GM19463 (cell line): Measurements from ENCODE around the gene LOXL1.

Experiments used
- ATAC-seq: cut with Tn5 transposase; IDR thresholded peaks from one replicate; pipeline ENCODE4 v1.9.1; 2021; ENCODE audit warnings: mild to moderate bottlenecking, moderate library complexity; ENCODE audit not compliant: unreplicated experiment

Gene LOXL1

DNA sequence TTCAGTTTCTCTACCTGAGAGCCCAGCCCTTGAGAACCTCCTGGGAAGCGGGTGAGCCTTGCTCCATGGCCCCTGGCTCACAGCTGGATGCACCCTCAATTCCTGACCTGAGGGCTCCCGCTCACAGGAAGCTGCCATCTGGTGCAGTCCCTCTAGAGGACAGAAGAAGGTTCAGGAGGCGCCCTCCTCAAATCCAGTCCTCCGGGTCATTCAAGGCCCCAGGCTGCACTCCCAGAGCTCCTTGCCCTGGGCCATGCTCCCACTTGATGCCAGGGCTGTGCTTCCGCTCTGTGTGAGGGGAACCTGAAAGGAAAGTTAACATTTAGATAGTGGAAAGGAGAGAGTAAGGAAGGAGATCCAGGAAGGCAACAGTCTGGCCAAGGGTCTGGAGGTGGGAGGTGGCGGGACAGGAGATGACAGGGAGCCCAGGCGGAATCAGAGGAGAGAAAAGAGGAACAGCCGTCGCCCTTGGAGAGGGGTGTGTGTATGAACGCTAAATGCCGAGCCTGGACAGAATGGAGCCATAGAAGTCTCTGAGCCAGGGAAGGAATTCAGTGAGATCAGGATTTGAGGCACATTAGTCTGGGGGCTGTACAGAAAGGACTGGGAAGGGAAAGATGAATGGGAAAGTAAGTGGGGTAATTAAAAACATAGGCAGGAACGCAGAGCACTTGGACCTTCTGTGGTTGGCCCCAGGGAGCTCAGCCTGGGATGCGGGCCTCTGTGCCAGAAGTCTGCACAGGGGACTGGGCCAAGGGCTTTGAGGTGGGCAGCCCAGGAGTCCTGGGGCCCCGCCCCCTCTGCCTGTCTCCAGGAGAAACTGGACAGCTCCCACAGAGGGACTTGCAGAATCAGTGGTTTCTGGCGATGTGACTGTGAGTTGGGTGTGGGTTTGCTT, 26.8 kb upstream of the LOXL1 start:
- no peak for ATAC-seq

GRCh38 chr15:73900095-73900712, 26.1 kb upstream of the LOXL1 start:
- ATAC-seq, result no peak

- ATAC-seq, result no peak
Measured at GRCh38 chr15:73901126-73901810, 25.0 kb upstream of the LOXL1 start.

- no peak for ATAC-seq
Measured at GRCh38 chr15:73902121-73903020, 23.9 kb upstream of the LOXL1 start.

DNA sequence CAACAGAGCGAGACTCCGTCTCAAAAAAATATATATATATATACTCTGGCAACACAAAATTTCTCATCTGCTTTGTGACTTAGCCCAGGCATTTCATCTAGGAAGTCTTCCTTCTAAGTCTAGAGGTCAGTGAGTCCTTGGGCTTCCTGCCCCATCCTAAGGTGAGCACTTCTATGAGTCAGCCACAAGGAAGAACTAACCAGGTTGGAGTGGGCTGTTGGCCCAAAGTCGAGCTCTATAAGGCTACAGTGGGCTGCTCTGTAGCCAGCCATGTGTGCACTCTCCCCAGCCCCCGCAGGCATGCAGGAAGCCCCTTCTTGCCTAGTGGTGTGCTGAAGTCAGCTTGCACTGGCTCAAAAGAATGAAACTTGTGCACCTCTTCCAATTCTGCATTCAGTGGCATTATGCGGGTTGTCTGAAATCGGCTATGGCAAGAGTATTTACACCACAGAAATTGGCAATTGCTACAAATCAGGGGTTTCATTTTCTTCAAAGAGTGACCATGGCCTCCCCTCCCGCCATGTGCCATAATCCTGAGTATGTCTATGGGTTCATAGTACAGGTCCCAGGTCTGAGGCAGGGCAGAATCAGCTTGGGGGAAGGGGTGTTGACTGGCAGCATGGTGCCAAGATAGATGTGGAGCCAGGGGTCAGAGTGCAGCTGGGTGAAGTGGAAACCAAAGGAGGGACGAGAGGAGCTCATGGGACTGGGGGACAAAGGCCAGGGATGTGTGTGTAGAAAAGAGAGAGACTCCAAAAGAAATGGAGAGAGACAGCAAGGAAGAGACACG, 22.0 kb upstream of the LOXL1 start:
- ATAC-seq, result no peak

GRCh38 chr15:73905225-73905827, 20.9 kb upstream of the LOXL1 start:
- no peak for ATAC-seq

DNA sequence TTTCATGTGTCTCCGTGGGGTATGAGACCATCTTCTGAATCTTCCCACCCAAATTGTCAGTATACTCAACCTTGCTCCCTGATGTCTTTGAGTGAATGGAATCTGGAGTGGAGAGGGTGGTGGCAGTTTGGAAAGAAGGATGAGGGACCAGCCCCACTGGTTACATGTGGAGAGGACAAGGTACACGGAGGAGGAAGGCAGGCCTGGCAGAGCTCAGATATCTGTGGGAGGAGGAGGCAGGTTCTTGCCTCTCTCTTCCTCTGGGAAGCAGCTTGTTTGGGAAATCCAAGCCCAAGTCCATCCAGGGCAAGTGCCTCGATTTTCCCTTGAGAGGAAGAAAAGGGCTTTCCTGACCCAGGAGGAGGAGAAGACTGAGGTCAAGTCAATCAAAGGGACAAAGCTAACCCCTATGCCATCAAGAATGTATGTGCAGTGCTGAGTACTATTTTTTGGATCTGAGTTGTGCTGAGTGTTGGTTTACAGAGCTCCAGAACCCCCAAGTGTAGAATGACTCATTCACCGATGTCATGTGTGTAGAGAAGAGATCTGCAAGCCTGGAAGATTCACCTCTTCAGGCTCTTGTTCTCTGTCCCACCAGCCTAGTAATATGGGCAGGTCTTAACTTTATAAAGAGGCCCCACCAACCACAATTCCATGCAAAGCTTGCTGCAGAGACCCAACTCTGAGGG, 19.8 kb upstream of the LOXL1 start:
- no peak for ATAC-seq

GRCh38 chr15:73907035-73907408, 19.2 kb upstream of the LOXL1 start:
- no peak for ATAC-seq

- ATAC-seq, result no peak
Measured at GRCh38 chr15:73908030-73908821, 18.0 kb upstream of the LOXL1 start.

DNA sequence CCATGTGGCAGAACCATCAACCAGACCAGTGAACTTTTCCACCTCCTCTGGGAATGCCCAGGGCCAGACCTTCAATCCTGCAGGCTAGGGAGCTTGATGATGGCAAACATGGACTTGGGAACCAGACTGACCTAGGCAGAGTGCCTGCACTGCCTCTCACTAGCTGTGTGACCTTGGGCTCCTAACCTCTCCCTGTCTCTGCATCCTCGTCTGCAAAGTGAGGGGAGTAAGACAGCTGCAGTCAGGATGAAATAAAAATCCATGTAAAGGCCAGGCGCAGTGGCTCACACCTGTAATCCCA, 17.5 kb upstream of the LOXL1 start:
- no peak for ATAC-seq

DNA sequence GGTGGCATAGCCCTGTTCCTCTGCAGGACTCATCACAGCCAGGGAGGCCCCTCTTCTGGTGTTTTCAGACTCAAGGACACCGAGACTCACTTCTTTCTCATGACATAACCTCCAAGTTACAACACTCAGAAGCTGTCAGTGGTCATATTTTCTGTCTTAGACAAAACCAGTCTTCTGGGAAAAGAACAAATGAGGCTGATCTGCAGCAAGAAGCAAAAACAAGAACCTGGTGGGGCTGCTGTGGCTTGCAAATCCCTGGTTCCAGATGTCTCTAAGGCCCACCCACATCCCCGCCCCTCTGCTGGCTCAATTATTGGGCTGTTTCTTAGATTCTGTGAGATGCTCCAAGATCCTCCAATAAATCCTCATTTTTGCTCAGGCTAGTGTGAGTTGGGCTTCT, 16.6 kb upstream of the LOXL1 start:
- ATAC-seq, result no peak

DNA sequence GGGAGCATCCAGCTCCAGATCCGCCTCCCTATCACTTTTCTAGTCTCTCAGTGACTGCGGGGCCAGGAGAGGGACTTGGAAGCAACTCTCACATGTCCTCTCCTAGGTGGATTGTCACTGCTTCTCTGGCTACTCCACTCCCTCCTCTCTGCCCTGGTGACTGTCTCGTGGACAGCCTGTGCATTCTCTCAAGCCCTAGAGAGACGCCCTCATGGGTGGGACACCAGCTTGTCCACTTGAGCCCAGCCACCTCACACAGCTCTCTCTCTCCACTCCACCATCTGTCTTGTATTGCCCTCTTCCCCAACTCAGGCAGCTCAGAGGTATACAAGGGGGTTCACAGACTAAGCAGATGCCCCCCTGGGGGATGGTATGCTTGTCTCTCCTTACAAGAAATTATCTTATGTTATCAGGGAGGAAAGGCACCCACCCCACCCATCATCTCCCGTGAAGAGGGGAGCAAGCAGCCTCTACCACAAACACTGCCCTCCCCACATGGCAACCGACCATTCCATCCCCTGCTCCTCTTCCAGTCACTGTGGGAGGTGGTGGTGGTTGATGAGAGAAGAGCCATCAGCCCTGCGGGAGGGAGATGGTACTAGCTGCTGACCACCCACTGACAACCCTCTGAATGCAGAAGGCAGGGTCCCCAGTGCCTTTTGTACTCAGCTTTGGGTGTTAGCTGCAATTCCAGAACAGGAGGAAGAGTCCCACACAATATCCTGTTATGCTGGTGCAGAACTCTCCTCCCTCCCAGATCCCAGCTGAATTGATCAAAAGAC, 15.5 kb upstream of the LOXL1 start:
- no peak for ATAC-seq

DNA sequence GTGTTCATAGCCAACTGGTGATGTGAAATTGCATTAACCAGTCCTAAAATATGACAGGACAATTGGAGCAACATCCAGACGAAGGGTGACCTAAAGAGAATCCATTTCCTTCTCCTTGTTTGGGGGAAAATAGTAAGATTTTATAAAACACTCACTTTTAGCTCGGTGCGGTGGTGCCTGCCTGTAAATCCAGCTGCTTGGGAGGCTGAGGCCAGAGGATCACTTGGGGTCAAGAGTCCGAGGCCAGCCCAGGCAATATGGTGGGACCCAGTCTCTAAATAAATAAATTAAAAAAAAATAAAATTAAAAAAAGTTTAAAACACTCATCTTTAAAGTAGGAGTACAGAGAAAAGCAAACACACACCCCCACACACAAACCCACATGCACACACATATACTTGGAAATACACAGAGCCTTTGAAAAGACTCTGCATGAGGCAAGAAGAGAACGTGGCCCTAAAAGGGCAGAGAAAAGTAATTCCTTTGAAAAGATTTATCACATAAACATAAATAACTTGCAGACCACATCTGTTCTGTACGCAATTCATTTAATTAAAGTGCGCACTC, 14.1 kb upstream of the LOXL1 start:
- no peak for ATAC-seq

DNA sequence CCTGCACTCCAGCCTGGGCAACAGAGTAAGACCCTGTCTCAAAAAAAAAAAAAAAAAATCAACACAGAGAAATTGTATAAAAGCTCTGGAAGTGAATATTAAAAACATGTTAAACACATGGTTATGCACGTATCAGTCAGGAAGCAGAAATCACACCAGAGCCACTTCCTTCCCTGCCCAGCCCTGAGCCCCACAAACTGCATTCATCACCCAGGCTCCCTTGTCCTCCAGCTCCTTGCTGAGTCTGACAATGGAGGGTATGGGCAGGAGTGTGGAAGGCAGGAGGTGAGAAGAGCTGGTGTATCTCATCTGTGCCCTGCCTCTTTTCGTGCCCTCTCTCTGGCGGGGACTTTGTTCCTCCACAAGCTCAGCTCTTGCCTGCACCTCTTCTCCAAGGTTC, 12.1 kb upstream of the LOXL1 start:
- ATAC-seq, result no peak

DNA sequence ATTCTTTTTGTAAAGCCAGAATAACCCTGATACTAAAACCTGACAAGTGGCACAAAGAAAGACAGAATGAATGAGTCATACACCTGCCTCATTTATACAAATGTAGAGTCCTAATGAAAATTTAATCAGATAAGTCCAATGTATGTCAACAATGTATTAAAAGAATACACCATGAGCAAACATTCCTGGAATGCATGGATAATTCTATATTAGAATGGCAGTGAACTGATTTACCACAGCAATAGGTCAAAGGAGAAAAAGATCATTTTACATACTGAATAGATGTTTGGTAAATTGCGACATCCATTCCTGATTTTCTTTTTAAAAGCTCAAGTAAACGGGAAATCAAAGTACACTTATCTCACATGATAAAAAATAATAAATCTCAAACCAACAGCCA, 11.2 kb upstream of the LOXL1 start:
- ATAC-seq, result no peak

GRCh38 chr15:73918784-73919183, 7.5 kb upstream of the LOXL1 start:
- ATAC-seq, result no peak

- ATAC-seq, result no peak
Measured at GRCh38 chr15:73919706-73920105, 6.6 kb upstream of the LOXL1 start.
